ENCODE measurements around the gene BUB3.

BUB3 gene

GRCh38 chr10:123204127-123204461, 49.9 kb downstream of the BUB3 start:
- no peak for DNase-seq (ENCODE audit: low spot score)

DNA sequence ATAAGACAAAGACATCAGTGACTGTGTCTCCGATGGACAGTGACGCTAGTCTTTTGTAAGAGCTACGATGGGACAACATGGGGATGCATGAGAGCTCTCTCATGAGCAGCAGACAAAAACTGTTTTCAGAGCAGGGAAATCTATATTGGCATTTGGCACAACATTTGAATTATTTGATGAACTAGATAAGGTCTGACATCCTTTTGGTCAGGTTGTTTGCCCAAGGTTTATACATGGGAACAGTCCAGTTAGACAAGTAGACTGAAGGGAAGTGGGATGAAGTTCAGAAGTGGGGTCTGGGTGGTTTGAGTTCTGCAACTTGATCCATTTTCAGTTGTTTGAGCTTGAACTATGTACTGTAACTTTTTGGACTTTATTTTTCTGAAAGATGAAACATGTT, 50.8 kb downstream of the BUB3 start:
- DNase-seq (ENCODE audit: low spot score): no peak

- DNase-seq (ENCODE audit: low spot score): no peak
These were observed 57.9 kb downstream of the BUB3 start for GRCh38 chr10:123212063-123212462.

DNA sequence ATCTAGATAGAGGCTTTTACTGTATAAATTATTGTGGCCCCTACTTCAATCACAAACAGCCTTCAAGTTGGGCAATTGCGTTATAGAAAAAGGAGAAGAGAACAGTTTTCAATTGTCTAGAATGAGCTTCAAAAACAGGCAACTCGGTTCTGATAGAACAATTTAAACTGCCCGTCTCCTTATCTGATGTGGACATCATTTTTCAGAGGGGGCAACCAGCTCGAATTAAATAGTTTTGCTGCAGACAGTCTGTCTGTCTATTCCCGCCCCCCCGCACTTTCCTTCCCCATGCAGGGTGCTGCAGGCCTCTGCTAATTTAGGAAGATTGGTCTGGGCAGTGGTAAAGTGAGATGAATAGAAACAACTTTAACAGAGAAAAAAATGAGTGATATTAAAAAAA, 58.4 kb downstream of the BUB3 start:
- no peak for DNase-seq (ENCODE audit: low spot score)

DNA sequence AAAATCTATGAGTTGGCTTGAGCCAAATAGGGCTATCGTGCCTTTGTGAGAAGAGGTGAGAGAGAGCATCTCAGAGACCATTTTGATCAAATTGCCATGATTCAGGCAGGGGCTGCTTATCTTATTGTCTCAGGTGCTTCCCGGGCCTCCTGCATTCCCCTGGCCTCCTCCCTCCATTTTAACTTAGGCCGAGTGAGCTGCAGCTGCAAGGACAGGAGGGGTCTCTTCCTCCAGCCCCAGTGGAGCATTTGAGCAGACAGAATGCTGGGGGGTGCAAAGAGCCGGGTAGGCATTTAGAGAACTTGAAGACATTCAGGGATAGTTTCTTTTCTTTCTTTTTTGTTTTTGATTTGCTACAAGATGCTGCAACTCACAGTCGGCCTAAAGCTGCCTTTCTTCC, 59.0 kb downstream of the BUB3 start:
- DNase-seq (ENCODE audit: low spot score): no peak

All from globus pallidus (tissue), 1 donor.